HG02870 (cell line): Measurements from ENCODE around the gene OTUB1.
A peak's percentile ranks its signal among the peaks of the same experiment; 100 is the strongest.

Experiments used
- ATAC-seq: cut with Tn5 transposase; IDR thresholded peaks from one replicate; pipeline ENCODE4 v1.9.1; 2021; ENCODE audit warnings: mild to moderate bottlenecking, moderate library complexity; ENCODE audit not compliant: unreplicated experiment

Gene OTUB1

GRCh38 chr11:63974259-63975143, 11.7 kb upstream of the OTUB1 start, which contains the start of gene COX8A:
Gene COX8A (plus strand): TSS chr11:63974620. CDS start chr11:63974681, 61 bp downstream.
- peak; percentile 99 for ATAC-seq

GRCh38 chr11:63978551-63979239, 7.5 kb upstream of the OTUB1 start:
- no peak for ATAC-seq

- ATAC-seq, result no peak
Measured at GRCh38 chr11:63979426-63979825, 6.8 kb upstream of the OTUB1 start.

- ATAC-seq, result no peak
Measured at GRCh38 chr11:63985812-63986155, 454 bp upstream of the OTUB1 start.

DNA sequence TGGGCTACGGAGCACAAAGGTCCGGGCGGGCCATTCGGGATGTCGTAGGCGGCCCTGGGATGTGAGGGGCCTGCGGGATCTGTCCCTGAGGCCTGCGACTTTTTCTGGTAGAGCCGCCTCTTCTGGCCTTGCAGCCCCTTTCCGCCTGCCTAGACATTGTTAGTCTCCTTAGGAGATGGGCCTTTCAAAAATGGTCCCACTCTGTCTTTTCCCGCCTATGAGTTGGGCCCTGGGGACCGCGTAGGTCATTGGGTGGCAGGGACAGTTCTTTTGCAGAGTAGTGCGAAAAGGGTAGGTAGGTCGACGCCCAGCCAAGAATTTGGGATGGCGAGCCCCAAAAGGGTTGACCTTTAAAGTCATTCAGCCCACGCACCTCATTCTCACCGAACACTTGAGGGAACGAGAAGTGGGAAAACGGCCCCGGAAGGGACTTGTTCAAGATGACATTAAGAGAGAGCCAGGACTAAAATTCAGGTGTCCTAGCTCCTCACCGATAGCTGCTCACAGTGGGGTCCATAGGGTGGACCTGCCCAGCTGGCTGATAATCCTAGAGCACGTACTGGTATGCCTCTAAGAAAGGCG, 785 bp downstream of the OTUB1 start:
- no peak for ATAC-seq

GRCh38 chr11:63991558-63991957, 5.3 kb downstream of the OTUB1 start:
- no peak for ATAC-seq

- no peak for ATAC-seq
Measured at GRCh38 chr11:63993100-63993499, 6.9 kb downstream of the OTUB1 start.

GRCh38 chr11:63993993-63994392, 7.8 kb downstream of the OTUB1 start:
- no peak for ATAC-seq

GRCh38 chr11:63996512-63996911, 10.3 kb downstream of the OTUB1 start:
- ATAC-seq, result no peak

DNA sequence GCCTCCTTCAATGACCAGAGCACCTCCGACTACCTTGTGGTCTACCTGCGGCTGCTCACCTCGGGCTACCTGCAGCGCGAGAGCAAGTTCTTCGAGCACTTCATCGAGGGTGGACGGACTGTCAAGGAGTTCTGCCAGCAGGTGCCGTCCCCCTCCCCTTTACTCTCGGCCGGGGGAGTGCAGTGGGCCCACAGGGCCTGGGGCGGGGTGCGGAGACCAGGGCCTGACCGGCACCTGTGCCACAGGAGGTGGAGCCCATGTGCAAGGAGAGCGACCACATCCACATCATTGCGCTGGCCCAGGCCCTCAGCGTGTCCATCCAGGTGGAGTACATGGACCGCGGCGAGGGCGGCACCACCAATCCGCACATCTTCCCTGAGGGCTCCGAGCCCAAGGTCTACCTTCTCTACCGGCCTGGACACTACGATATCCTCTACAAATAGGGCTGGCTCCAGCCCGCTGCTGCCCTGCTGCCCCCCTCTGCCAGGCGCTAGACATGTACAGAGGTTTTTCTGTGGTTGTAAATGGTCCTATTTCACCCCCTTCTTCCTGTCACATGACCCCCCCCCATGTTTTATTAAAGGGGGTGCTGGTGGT, 11.0 kb downstream of the OTUB1 start:
- ATAC-seq, result no peak

GRCh38 chr11:63997801-63998337, 11.6 kb downstream of the OTUB1 start:
- ATAC-seq, result no peak

- ATAC-seq, result no peak
Measured at GRCh38 chr11:63998558-63999348, 12.5 kb downstream of the OTUB1 start.

- no peak for ATAC-seq
Measured at GRCh38 chr11:63999349-64000025, 13.2 kb downstream of the OTUB1 start.

DNA sequence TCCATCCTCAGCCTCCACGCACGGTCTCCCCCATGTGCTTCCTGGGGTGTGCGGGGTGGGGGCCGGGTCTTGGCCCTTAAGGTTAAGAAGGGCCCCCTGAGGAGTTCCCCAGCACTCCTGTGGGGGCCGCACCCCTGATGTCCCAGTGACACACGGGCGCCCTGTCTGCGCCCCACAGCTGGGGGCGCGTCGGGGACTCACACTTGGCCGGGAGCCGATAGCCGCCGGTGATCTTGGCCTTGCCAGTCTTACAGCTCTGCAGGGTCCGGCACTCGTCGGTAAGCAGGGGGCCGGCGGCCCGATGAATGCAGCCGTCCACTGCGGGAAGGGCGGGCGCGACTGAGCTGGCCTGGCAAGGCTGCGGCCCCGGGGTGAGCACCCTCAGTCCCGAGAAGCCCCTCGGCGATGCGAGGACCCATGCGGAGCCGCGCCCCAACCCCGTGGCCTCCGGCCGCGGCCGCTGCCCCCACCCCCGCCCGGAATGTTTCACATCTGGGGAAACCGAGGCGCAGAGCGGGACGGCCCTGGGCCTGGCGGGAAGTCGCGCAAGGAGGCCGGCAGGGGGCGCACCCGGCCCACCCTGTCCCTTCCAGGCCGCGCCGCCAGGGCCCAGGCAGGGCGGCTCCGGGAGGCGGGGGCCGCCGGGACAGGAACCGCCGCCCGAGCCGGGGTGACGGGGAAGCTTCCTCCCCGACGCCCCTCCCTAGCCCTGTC, 13.9 kb downstream of the OTUB1 start:
- no peak for ATAC-seq

DNA sequence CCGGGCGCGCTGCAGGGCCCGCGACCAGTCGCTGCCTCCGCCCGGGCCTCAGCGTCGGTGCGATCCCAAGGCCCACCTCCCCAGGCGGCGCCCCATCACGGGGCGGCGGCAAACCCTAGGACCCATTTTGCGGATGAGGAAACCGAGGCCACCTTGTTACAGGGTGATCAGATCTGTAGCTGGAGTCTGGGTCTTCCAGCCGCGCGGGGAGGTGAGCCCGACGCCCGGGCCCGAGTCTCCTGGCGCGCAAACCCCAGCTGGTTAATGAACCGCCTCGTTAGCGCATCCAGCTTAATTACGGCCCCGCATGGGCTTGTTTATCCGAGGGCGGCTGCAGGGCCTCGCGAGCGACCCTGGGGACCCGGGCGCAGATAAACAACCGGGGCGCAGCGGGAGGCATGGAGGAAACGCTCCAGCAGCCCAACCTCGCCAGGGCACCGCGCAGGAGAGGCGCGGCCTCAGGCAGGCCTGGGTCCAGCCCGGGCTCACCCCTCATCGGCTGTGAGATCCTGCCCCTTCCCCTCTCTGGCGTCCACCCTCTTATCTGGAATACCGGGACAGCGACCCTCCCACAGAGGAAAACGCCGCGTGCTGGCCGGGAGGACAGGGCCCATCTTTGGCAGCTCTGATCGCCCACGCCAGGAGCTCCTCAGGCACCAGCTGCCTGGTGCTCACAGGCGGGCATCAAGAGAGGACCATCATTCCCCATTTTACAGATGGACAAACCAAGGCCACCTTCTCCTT, 14.7 kb downstream of the OTUB1 start:
- no peak for ATAC-seq

DNA sequence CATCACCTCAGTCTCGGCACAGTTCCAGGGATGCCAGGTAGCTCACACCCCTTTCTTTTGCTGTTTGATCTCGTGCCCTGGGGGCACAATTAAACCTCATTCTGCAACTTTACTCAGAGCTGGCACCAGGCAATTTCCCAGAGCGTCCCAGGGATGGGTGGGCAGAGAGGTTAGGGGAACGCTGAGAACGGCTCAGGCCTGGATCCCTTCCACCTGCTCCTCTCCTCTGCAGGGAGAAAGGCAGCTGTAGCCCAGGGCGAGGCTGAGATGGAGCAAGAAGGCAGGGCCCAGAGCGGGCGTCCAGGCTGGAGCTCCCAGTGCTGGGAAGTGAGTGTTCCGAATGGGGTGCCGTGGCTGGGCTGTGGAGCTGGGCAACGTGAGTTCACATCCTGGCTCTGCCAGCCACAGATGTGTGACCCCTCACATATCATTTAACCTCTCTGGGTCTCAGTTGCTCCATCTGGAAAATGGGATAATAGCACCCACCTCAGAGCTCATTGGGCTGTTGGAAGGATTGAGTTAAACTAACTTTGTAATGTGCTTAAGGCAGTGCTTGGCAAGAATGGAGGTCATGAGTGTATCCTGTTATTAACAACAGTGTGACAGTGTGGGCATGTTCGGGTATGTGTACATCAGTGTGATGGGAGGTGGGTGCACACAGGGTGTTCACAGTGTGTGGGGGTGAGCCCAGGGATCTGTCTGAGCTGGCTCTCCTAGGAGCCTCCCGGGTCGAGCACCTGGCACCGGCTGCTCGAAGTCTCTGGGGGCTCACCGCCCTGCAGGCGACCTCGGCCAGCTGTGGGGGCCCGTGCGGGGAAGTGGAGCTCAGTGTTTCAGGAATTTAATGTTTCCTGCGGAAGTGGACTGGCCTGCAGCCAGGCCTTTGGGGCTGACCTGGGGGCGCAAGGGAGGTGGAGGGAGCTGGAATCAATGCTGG, 15.5 kb downstream of the OTUB1 start:
- ATAC-seq, result no peak

GRCh38 chr11:64003807-64004589, 17.8 kb downstream of the OTUB1 start:
- ATAC-seq, result no peak
